OCI-LY1 (cell line): Measurements from ENCODE around the gene GRK5.

ENCODE experiments used
- H2AFZ ChIP-seq: fragments of 200-600 bp; sonication (generic), shearing (Covaris generic); 2 replicates; pipeline ENCODE4 v1.6.0; 2014; ENCODE audit warnings: antibody characterized with exemption, mild to moderate bottlenecking, low read length
- H3F3A ChIP-seq: fragments of 200-600 bp; sonication (generic), shearing (Covaris generic); 2 replicates; pipeline ENCODE4 v1.6.0; 2014; ENCODE audit warnings: mild to moderate bottlenecking, antibody characterized with exemption, low read length, moderate library complexity; ENCODE audit not compliant: insufficient read depth
- H3K27ac ChIP-seq: fragments of 200-600 bp; sonication (generic); 2 replicates; pipeline ENCODE4 v1.5.1; 2014; ENCODE audit warnings: low read length, mixed run types, mild to moderate bottlenecking, low read depth; ENCODE audit not compliant: poor library complexity, severe bottlenecking
- H3K27me3 ChIP-seq: fragments of 200-600 bp; sonication (generic); 2 replicates; pipeline ENCODE4 v1.6.0; 2014; ENCODE audit warnings: antibody characterized with exemption, mild to moderate bottlenecking, low read length, moderate library complexity; ENCODE audit not compliant: insufficient read depth
- H3K36me3 ChIP-seq: fragments of 200-600 bp; sonication (generic); 2 replicates; pipeline ENCODE4 v1.6.1; 2014; ENCODE audit warnings: mild to moderate bottlenecking, antibody characterized with exemption, low read length, moderate library complexity, mixed read lengths; ENCODE audit not compliant: insufficient read depth
- H3K4me1 ChIP-seq: fragments of 200-600 bp; sonication (generic); 2 replicates; pipeline ENCODE4 v1.5.1; 2014; ENCODE audit warnings: mild to moderate bottlenecking, low read length, moderate library complexity; ENCODE audit not compliant: insufficient read depth, severe bottlenecking
- H3K4me2 ChIP-seq: fragments of 200-600 bp; sonication (generic), shearing (Covaris generic); 2 replicates; pipeline ENCODE4 v1.6.1; 2014; ENCODE audit warnings: low read length
- H3K4me3 ChIP-seq: fragments of 200-600 bp; sonication (generic); 2 replicates; pipeline ENCODE4 v1.5.1; 2014; ENCODE audit warnings: low read length, low read depth, mild to moderate bottlenecking, mixed read lengths; ENCODE audit not compliant: poor library complexity, severe bottlenecking
- H3K79me2 ChIP-seq: fragments of 200-600 bp; shearing (Covaris generic); 2 replicates; pipeline ENCODE4 v1.6.1; 2016; ENCODE audit warnings: mixed run types, low read length, mixed read lengths; ENCODE audit not compliant: insufficient read depth
- H3K9ac ChIP-seq: fragments of 200-600 bp; sonication (generic), shearing (Covaris generic); 2 replicates; pipeline ENCODE4 v1.6.1; 2014; ENCODE audit warnings: mild to moderate bottlenecking, low read length, mixed read lengths
- H3K9me2 ChIP-seq: fragments of 200-600 bp; sonication (generic), shearing (Covaris generic); 2 replicates; pipeline ENCODE4 v1.6.1; 2014; ENCODE audit warnings: low read depth, mild to moderate bottlenecking, low read length, mixed read lengths
- H3K9me3 ChIP-seq: fragments of 200-600 bp; shearing (Covaris generic); 2 replicates; pipeline ENCODE4 v1.6.1; 2014; ENCODE audit warnings: low read length, mixed read lengths
- H4K20me1 ChIP-seq: fragments of 200-600 bp; sonication (generic), shearing (Covaris generic); 2 replicates; pipeline ENCODE4 v1.6.0; 2016; ENCODE audit warnings: mild to moderate bottlenecking, low read length; ENCODE audit not compliant: insufficient read depth
- CTCF ChIP-seq: fragments of 200-600 bp; sonication (generic), shearing (Covaris generic); IDR thresholded peaks from 2 replicates; pipeline ENCODE4 v1.5.1; 2017; ENCODE audit warnings: mild to moderate bottlenecking, antibody characterized with exemption, low read length, moderate library complexity, mixed read lengths
- EZH2 ChIP-seq: fragments of 200-600 bp; sonication (generic), shearing (Covaris generic); IDR thresholded peaks from 2 replicates; pipeline ENCODE4 v1.8.0; 2017; ENCODE audit warnings: borderline replicate concordance, mixed run types, mild to moderate bottlenecking, antibody characterized with exemption, low read length, moderate library complexity, mixed read lengths

Gene GRK5

GRCh38 chr10:119348106-119348505 is 140.7 kb downstream of the GRK5 start:
- Histone ChIP-seq H4K20me1 (no peaks in the 10 kb centered on the region), H3K4me2 (no peak overlapping the region), H3K9me2 (no peaks in the 10 kb centered on the region), H3K79me2 (no peaks in the 10 kb centered on the region), H3K9me3 (0 out of 2 replicates have a peak, but pooled peaks cover 8% of the 10 kb centered on the region), H3K27ac (no peak overlapping the region), H3F3A (no peaks in the 10 kb centered on the region), H3K4me1 (no peaks in the 10 kb centered on the region), H2AFZ (no peak overlapping the region), H3K9ac (no peak overlapping the region), H3K4me3 (no peak overlapping the region), H3K36me3 (no peaks in the 10 kb centered on the region; the same call in 1 of the 2 replicates), H3K27me3 (no peaks in the 10 kb centered on the region; the same call in 1 of the 2 replicates)
- TF ChIP-seq EZH2: no peak
- no peak for TF ChIP-seq CTCF

GRCh38 chr10:119348516-119349240 is 141.3 kb downstream of the GRK5 start:
- Histone ChIP-seq H3K79me2 (no peaks in the 10 kb centered on the region), H3K4me3 (no peak overlapping the region), H3K9me3 (0 out of 2 replicates have a peak, but pooled peaks cover 8% of the 10 kb centered on the region), H3K4me2 (no peak overlapping the region), H3K9me2 (no peaks in the 10 kb centered on the region), H3K36me3 (no peaks in the 10 kb centered on the region; the same call in 1 of the 2 replicates), H4K20me1 (no peaks in the 10 kb centered on the region), H3K4me1 (no peaks in the 10 kb centered on the region), H3K27ac (no peak overlapping the region), H2AFZ (no peak overlapping the region), H3F3A (no peaks in the 10 kb centered on the region), H3K9ac (no peak overlapping the region), H3K27me3 (no peaks in the 10 kb centered on the region; the same call in 1 of the 2 replicates)
- TF ChIP-seq CTCF: no peak
- no peak for TF ChIP-seq EZH2

- Histone ChIP-seq H4K20me1 (no peaks in the 10 kb centered on the region), H3F3A (no peaks in the 10 kb centered on the region), H3K4me3 (no peak overlapping the region), H3K9ac (no peak overlapping the region), H3K9me2 (no peaks in the 10 kb centered on the region), H3K4me1 (no peaks in the 10 kb centered on the region), H3K36me3 (no peaks in the 10 kb centered on the region; the same call in 1 of the 2 replicates), H3K27ac (no peak overlapping the region), H3K79me2 (no peaks in the 10 kb centered on the region), H2AFZ (no peak overlapping the region), H3K27me3 (no peaks in the 10 kb centered on the region; the same call in 1 of the 2 replicates), H3K4me2 (no peak overlapping the region), H3K9me3 (0 out of 2 replicates have a peak, but pooled peaks cover 8% of the 10 kb centered on the region)
- TF ChIP-seq CTCF: no peak
- TF ChIP-seq EZH2: no peak
Measured at GRCh38 chr10:119349341-119349740, 142.0 kb downstream of the GRK5 start.
